Smooth muscle cell of bladder (primary cell): ENCODE data around the gene HNRNPUL1. TPM values are rescaled to one million over a fixed set of nuclear protein-coding genes. Genes with fewer than 3 reads are reported as not detected.

Source experiments
- total RNA-seq: library from RNA; depleted of rRNA; stranded (reverse); fragments of >200 nt; gene quantifications from 2 replicates; pipeline ENCODE4 v1.2.3, GENCODE V29; 2014

HNRNPUL1 gene
- total RNA-seq: 44.2 and 54.2 TPM in 2 replicates

GRCh38 chr19:41263850-41264580 is at the start of gene HNRNPUL1:
Gene HNRNPUL1, plus strand, starts transcription at chr19:41264372. Its CDS starts 132 bp downstream, at chr19:41264504.

GRCh38 chr19:41218615-41219507 is 45.3 kb upstream of the HNRNPUL1 start, which contains the start of gene AXL:
Gene AXL, plus strand, starts transcription at chr19:41219223. Its CDS starts 170 bp downstream, at chr19:41219393.

GRCh38 chr19:41310033-41310831 is 46.1 kb downstream of the HNRNPUL1 start, which contains the start of gene CCDC97:
Gene CCDC97, plus strand, starts transcription at chr19:41310172. Its CDS starts 139 bp downstream, at chr19:41310311.

GRCh38 chr19:41353466-41354342 is 89.5 kb downstream of the HNRNPUL1 start, which contains the start of gene TGFB1:
Gene TGFB1, minus strand, starts transcription at chr19:41353922. Its CDS starts 878 bp downstream, at chr19:41353044.

Other genes with a start within 250 kb of the HNRNPUL1 start
- not detected in 2 replicates for gene CYP2A13, start 175.9 kb upstream of the HNRNPUL1 start, total RNA-seq
- gene CYP2F1, start 149.9 kb upstream of the HNRNPUL1 start, total RNA-seq: not detected in 2 replicates
- gene CYP2S1, start 71.2 kb upstream of the HNRNPUL1 start, total RNA-seq: 10.3 and 17.8 TPM in 2 replicates
- 107 and 127 TPM in 2 replicates for gene AXL, start 45.1 kb upstream of the HNRNPUL1 start, total RNA-seq
- gene CCDC97, start 45.8 kb downstream of the HNRNPUL1 start, total RNA-seq: 7.3 and 8.4 TPM in 2 replicates
- gene TGFB1, start 89.5 kb downstream of the HNRNPUL1 start, total RNA-seq: 7.0 and 11.5 TPM in 2 replicates
- 4.3 and 4.8 TPM in 2 replicates for gene B9D2, start 99.8 kb downstream of the HNRNPUL1 start, total RNA-seq
- gene TMEM91, start 112.2 kb downstream of the HNRNPUL1 start, total RNA-seq: 13.3 and 14.9 TPM in 2 replicates
- gene EXOSC5, start 133.0 kb downstream of the HNRNPUL1 start, total RNA-seq: 8.0 TPM in 2 replicates
- gene BCKDHA, start 133.4 kb downstream of the HNRNPUL1 start, total RNA-seq: 24.8 and 30.6 TPM in 2 replicates
- gene B3GNT8, start 163.0 kb downstream of the HNRNPUL1 start, total RNA-seq: 0.71 and 2.3 TPM in 2 replicates
- 30.2 and 30.6 TPM in 2 replicates for gene DMAC2, start 175.5 kb downstream of the HNRNPUL1 start, total RNA-seq
- gene ERICH4, start 178.8 kb downstream of the HNRNPUL1 start, total RNA-seq: 0.09 TPM in 1 of 2 replicates, not detected in the other